ELR (cell line): Measurements from ENCODE around the gene RRM2.

Experiments used
- DNase-seq: peaks from one replicate; pipeline ENCODE4 v3.0.0-alpha.2; 2015; ENCODE audit warnings: low read depth

The RRM2 gene

DNA sequence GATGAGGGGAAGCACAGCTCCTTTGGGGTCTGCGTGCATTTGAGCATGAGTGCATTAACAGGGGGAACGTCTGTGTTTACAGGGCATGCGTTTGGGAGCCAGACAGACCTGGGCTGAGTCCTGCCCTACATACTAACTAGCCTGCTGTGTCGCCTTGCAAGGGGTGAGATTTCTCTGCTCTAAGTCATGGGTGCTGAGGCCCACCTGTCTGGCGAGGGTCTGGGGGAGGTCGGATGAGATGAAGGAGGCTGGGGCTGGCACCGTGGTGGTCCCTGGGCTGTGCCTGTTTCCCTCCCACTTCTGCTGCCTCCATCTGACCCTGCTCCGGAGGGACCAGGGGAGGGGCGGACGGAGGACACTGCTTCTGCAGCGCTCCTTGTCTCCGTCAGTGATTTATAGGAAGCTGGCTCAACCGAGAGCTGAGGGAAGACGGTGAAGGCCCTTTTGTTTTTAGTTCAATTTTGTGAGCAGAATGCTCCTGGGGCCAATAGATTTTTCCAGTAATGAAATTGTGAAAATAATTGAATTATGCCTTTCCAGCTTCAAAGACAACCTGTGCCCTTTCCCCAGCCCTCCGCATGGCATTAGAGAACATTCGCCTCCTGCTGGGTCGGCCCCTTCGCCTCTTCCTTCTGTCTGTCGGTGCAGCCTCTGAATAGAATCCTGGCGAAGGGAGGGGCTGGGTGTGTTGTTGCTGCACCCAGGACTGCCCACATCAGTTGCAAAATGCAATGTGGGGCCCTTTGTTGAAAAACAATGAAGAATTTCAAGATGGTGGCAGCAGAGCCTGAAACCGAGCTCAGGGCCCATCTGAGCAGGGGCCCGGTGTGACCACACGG, 49.7 kb downstream of the RRM2 start:
- no peak for DNase-seq

DNA sequence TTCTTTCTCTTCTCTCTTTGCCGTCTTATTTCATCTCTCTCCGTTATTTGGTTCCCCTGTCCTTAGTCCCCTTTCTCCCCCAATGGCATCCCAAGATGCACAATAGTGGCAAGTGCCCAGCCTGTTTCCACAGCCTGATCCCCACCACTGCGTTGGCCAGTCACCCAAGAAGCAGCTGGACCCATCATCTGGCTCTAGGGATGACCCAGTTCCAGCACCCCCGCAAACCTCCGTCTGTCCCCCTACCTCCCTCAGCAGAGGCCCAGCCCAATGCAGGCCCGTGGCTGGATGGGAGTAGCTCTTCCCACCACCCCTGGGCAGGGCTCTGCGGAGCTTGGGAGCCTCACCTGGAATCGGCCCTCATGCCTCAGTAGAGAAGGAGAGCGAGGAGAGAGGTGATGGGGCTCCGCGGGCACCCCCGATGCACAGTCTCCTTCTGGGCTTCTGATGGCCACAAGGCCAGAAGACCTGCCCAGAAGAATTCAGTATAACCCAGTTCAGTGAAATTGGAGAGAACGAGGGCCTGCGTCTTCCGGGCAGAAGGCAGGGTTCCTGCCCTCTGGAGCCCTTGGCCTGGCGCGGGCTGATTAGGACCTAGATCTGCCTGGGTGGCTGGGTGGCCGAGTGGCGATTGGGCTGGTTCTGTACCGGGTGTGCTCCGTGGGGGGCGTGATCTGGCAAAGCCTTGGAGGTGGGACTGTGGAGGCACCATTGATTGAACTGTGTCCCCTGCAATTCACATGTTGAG, 50.9 kb downstream of the RRM2 start:
- DNase-seq: no peak

DNA sequence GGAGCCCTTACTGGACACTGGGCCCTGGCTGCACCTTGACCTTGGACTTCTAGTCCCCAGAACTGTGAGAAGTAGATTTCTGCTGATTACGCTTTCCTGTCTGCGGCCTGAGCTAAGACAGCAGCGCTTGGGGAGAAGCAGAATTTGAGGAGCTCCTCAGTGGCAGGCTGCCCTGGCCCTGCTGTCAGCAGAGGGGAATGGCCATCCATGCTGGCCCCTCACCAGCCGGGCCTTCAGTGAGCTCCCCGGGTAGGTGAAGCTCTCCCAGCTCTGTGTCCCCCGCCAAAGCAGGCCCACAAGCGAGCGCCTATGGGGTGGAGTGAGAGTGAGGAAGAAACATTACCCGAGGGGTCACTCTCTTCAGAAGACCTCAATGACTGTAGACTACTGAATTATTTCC, 51.6 kb downstream of the RRM2 start:
- no peak for DNase-seq

DNA sequence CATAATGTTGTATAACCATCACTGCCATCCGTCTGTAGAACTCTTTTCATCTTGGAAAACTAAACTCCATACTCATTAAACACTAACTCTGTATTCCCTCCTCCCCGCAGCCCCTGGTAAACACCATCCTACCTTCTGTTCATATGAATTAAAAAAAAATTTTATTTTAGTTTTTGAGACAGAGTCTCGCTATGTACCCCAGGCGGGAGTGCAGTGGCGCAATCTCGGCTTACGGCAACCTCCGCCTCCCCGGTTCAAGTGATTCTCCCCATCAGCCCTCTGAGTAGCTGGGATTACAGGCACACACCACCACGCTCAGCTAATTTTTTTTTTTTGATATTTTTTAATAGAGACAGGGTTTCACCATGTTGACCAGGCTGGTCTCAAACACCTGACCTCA, 52.9 kb downstream of the RRM2 start:
- no peak for DNase-seq

DNA sequence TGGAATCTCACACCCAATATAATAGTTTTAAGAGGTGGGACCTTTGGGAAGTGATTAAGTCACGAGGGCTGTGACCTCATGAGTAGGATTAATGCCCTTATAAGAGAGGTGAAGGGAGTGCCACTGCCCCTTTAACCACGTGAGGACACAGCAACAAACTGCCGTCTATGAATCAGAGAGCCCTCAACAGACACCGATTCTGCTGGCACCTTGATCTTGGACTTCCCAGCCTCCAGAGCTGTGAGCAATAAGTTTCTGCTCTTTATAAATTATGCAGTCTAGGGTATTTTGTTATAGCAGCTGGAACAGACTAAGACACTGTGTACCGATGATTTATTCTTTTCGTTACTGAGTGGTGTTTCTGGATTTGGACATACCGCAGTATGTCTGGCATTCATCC, 56.2 kb downstream of the RRM2 start:
- DNase-seq: no peak

DNA sequence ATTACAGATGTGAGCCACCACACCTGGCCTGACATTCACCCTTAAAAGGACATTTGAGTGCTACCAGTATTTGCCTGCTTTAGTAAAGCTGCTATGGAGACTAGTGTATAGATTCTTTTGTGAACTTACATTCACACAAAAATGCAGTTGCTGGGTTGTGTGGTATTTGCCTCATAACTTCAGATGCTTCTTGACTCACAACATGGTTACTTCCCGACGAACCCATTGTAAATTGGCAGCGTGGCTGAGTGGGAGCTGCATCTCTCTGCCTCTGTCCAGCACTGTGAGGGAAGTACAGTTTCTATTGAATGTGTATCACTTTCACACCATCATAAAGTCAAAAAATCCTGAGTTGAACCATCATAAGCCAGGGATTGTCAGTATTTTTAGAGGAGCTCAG, 56.9 kb downstream of the RRM2 start:
- DNase-seq: no peak

DNA sequence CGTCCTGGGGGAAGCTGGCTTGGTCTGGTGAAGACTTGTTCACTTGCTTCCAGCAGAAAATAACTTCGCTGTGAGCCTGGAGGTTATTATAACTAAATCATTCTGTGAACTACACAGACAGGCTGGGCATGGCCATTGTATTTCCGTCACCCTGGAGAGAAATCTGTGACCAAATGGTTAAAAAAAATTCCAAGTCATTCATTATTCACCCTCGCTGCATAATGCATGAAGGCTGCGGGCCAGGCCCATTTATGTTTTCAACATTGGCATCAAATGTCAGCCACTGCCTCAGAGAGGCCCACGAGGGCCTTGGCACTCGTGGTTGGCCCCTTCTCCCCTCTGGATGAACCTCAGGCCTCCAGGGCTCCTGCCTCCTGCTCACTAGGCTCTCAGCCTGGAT, 57.7 kb downstream of the RRM2 start:
- DNase-seq: no peak
